PC-9 (cell line): Measurements from ENCODE around the gene DYNC1I2.

ENCODE experiments used
- EZH2 ChIP-seq: fragments of 200-600 bp; sonication (generic); IDR thresholded peaks from 2 replicates; pipeline ENCODE4 v1.8.0; 2017; ENCODE audit warnings: antibody characterized with exemption, low read depth
- TF ChIP-seq, protein P1 (sequence below): fragments of 200-600 bp; sonication (generic); conservative IDR thresholded peaks from 2 replicates; pipeline ENCODE4 v1.6.1; 2017; ENCODE audit warnings: mixed run types, antibody characterized with exemption, mild to moderate bottlenecking, moderate library complexity

DNA sequence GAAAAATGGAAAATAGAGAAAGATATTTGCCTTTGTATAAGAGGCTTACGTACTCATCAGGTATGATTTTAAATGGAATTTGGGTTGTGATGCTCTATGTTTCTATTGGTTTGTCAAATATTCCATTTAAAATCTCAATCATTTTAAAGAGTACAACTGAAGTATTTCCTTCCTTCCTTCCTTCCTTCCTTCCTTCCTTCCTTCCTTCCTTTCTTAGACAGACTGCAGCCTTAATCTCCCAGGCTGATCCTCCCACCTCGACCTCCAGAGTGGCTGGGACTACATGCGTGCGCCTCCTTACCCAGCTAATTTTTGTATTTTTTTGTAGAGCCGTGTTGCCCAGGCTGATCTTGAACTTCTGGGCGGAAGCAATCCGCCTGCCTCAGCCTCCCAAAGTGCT is 15.4 kb upstream of the DYNC1I2 start:
- TF ChIP-seq, protein P1, sequence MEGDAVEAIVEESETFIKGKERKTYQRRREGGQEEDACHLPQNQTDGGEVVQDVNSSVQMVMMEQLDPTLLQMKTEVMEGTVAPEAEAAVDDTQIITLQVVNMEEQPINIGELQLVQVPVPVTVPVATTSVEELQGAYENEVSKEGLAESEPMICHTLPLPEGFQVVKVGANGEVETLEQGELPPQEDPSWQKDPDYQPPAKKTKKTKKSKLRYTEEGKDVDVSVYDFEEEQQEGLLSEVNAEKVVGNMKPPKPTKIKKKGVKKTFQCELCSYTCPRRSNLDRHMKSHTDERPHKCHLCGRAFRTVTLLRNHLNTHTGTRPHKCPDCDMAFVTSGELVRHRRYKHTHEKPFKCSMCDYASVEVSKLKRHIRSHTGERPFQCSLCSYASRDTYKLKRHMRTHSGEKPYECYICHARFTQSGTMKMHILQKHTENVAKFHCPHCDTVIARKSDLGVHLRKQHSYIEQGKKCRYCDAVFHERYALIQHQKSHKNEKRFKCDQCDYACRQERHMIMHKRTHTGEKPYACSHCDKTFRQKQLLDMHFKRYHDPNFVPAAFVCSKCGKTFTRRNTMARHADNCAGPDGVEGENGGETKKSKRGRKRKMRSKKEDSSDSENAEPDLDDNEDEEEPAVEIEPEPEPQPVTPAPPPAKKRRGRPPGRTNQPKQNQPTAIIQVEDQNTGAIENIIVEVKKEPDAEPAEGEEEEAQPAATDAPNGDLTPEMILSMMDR = no peak
- TF ChIP-seq EZH2 = no peak
